Gastroesophageal sphincter (tissue), 4 donors: ENCODE results near the gene TPX2. TPM values are rescaled to one million over a fixed set of nuclear protein-coding genes. Genes with fewer than 3 reads are reported as not detected.

Experiments used
- ATAC-seq: fragments of 150-250 bp; one replicate; pipeline ENCODE4 v1.9.1; 2016; ENCODE audit warnings: mild to moderate bottlenecking, moderate library complexity
- H3K27ac ChIP-seq, 4 donors: fragments of 200-600 bp; sonication (generic) in 3 of 4; 1 replicate in 3 of 4; 2 replicates in 1 of 4; pipeline ENCODE4 v1.5.1; 2016 to 2019
- H3K27me3 ChIP-seq: fragments of 200-600 bp; sonication (generic); one replicate; pipeline ENCODE4 v1.5.1; 2019
- H3K36me3 ChIP-seq, 2 donors: fragments of 200-600 bp; sonication (generic); one replicate each; pipeline ENCODE4 v1.5.1; 2019; ENCODE audit warnings: control low read depth in 1 of 2
- H3K4me1 ChIP-seq, 3 donors: fragments of 200-600 bp; sonication (generic); 1 replicate in 2 of 3; 2 replicates in 1 of 3; pipeline ENCODE4 v1.5.1; 2016 to 2019; ENCODE audit warnings: control low read depth in 2 of 3
- H3K4me3 ChIP-seq, 2 donors: fragments of 200-600 bp; sonication (generic); one replicate each; pipeline ENCODE4 v1.5.1; 2019; ENCODE audit warnings: mild to moderate bottlenecking in 1 of 2, moderate library complexity in 1 of 2
- H3K9me3 ChIP-seq, 3 donors: fragments of 200-600 bp; sonication (generic); one replicate each; pipeline ENCODE4 v1.5.1; 2017 to 2019; ENCODE audit warnings: control low read depth in 2 of 3
- CTCF ChIP-seq, 4 experiments: fragments of 200-600 bp in 2 of 4; fragments of 450-650 bp in 2 of 4; sonication (generic) in 1 of 4; IDR thresholded peaks; one replicate each; pipeline ENCODE4 v1.5.1; 2017 to 2019; ENCODE audit warnings: antibody characterized with exemption in 4 of 4, mild to moderate bottlenecking in 2 of 4, moderate library complexity in 2 of 4
- EP300 ChIP-seq: sonication (generic); formaldehyde crosslinking; IDR thresholded peaks from one replicate; pipeline ENCODE4 v1.6.1; 2017; ENCODE audit warnings: antibody characterized with exemption, mild to moderate bottlenecking
- POLR2A ChIP-seq, 2 donors: fragments of 450-650 bp; IDR thresholded peaks; one replicate each; pipeline ENCODE4 v1.6.1; 2017; ENCODE audit warnings: antibody characterized with exemption in 2 of 2, mild to moderate bottlenecking in 2 of 2, moderate library complexity in 1 of 2
- POLR2AphosphoS5 ChIP-seq: sonication (generic); formaldehyde crosslinking; IDR thresholded peaks from one replicate; pipeline ENCODE4 v1.6.1; 2017; ENCODE audit warnings: antibody characterized with exemption
- WGBS, 2 donors: methylation state at CpG; one replicate each; pipeline ENCODE4 v1.1.5; 2018; ENCODE audit warnings: low coverage in 1 of 2; 5-methylcytosine and 5-hydroxymethylcytosine counted together
- total RNA-seq, 4 donors: library from RNA; depleted of rRNA; stranded (reverse); fragments of >200 nt; gene quantifications; one replicate each; pipeline ENCODE4 v1.1.0, GENCODE V29; 2016

Gene TPX2
- total RNA-seq, 4 donors from 2014 or later = 0.13 to 1.4 (median 0.74) TPM

- TF ChIP-seq EP300 (no peak), POLR2A (IDR thresholded peaks at IDR 0.05) (no peak), CTCF (IDR thresholded peaks at IDR 0.05) (no peak), POLR2AphosphoS5 (no peak)
- WGBS, 2 donors = 53 to 98% methylated on average over 5 of the region's 5 CpGs
- Histone ChIP-seq H3K4me1 (no peaks in the 10 kb centered on the region), H3K9me3 (no peaks in the 10 kb centered on the region), H3K36me3 (no peaks in the 10 kb centered on the region), H3K4me3 (no peak overlapping the region), H3K27ac (no peak overlapping the region), H3K27me3 (no peaks in the 10 kb centered on the region)
- no peak for ATAC-seq
Measured at GRCh38 chr20:31769681-31770080, 30.6 kb downstream of the TPX2 start.

GRCh38 chr20:31770243-31770642 lies 31.2 kb downstream of the TPX2 start:
- Histone ChIP-seq H3K27ac (no peak overlapping the region), H3K36me3 (no peaks in the 10 kb centered on the region), H3K4me1 (no peaks in the 10 kb centered on the region), H3K27me3 (no peaks in the 10 kb centered on the region), H3K9me3 (no peaks in the 10 kb centered on the region), H3K4me3 (no peak overlapping the region)
- TF ChIP-seq POLR2A (IDR thresholded peaks at IDR 0.05) = no peak
- 73 to 100% methylated on average over 1 of the region's 1 CpG for WGBS, 2 donors
- no peak for ATAC-seq

GRCh38 chr20:31774408-31774807 lies 35.3 kb downstream of the TPX2 start:
- H3K27me3 ChIP-seq = no peaks in the 10 kb centered on the region
- ATAC-seq = no peak
- no peak for TF ChIP-seq POLR2A (IDR thresholded peaks at IDR 0.05)
- no peak for TF ChIP-seq EP300
- TF ChIP-seq POLR2AphosphoS5 = no peak
- TF ChIP-seq CTCF (IDR thresholded peaks at IDR 0.05) = no peak
- H3K27ac ChIP-seq = no peak overlapping the region
- WGBS, 2 donors = 86 to 90% methylated on average over 1 of the region's 1 CpG
- no peaks in the 10 kb centered on the region for H3K36me3 ChIP-seq
- H3K4me1 ChIP-seq = no peaks in the 10 kb centered on the region
- H3K9me3 ChIP-seq = no peaks in the 10 kb centered on the region
- no peak overlapping the region for H3K4me3 ChIP-seq

- 97 to 100% methylated on average over 2 of the region's 2 CpGs for WGBS, 2 donors
- no peaks in the 10 kb centered on the region for H3K4me1 ChIP-seq
- no peak overlapping the region for H3K27ac ChIP-seq
- TF ChIP-seq POLR2AphosphoS5 = no peak
- no peak for TF ChIP-seq CTCF (IDR thresholded peaks at IDR 0.05)
- no peak for TF ChIP-seq POLR2A (IDR thresholded peaks at IDR 0.05)
- TF ChIP-seq EP300 = no peak
- H3K9me3 ChIP-seq = no peaks in the 10 kb centered on the region
- ATAC-seq = no peak
- H3K36me3 ChIP-seq = no peaks in the 10 kb centered on the region
- no peak overlapping the region for H3K4me3 ChIP-seq
- H3K27me3 ChIP-seq = no peaks in the 10 kb centered on the region
Measured at GRCh38 chr20:31780839-31781238, 41.7 kb downstream of the TPX2 start.

GRCh38 chr20:31781945-31782344 lies 42.9 kb downstream of the TPX2 start:
- 80 to 97% methylated on average over 1 to 4 of the region's 4 CpGs for WGBS, 2 donors
- no peak overlapping the region for H3K4me3 ChIP-seq
- H3K9me3 ChIP-seq = no peaks in the 10 kb centered on the region
- TF ChIP-seq CTCF (IDR thresholded peaks at IDR 0.05) (no peak), POLR2A (IDR thresholded peaks at IDR 0.05) (no peak), POLR2AphosphoS5 (no peak), EP300 (no peak)
- H3K27me3 ChIP-seq = no peaks in the 10 kb centered on the region
- no peak for ATAC-seq
- no peaks in the 10 kb centered on the region for H3K4me1 ChIP-seq
- no peak overlapping the region for H3K27ac ChIP-seq
- H3K36me3 ChIP-seq = no peaks in the 10 kb centered on the region
